Activated CD4-positive, CD25-positive, alpha-beta regulatory T cell treated with anti-CD3 and anti-CD28 coated beads, Interleukin-2, amount 50 U/mL, for 72 hours (primary cell): Measurements from ENCODE around the gene PACRG.

Source experiments
- DNase-seq: peaks from one replicate; pipeline ENCODE4 v3.0.0; 2021

Gene PACRG

DNA sequence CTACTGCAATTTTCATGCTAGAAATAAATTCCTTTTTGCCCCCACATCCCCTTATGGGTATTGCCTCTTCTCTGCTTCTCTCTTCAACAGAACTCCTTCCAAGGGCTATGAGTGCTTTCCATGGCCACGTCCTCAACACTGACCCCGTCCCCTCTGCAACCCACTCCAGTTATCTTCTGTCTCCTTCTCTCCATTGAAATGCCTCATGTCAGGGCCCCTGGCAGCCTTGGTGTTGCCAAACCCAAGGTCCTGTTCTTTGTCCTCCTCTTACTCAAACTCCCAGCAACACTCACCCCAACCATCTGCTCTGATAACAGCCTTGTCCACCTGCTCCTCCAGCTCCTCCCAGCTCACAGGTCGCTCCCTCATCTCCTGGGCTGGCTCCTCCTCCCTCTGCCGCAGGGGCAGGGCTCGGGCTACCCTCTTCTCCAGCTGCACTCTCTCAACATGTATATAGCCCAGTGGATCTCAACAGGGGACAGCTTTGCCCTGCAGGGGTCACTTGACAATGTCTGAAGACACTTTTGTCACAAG is 490.7 kb downstream of the PACRG start:
- DNase-seq = no peak

DNA sequence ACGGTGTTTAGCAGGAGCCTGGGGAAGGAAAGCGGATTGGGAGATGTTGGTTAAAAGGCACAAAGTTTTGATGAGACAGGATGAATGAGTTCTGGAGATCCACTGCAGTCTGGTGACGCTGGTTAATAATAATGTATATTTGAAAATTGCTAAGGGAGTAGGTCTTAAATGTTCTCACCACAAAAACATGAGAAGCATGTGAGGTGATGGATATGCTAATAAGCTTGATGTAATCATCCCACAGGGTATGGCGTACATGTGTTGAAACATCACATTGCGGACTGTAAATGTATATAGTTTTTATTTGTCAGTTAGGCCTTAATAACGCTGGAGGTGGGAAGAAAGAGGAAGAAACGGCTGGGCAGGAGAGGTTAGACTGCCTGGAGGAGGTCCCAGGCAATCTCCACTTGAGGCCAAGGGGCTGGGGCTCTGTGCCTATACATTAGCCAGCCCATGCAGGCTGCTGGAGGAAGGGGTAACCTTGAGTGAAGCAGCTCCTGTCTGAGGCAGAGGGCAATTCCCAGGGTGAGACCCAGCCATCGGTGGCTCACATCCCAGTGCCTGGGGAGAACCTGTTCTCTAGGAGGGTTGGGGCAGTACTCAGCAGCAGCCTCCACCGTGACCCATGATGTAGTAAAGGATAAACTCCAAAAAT is 498.5 kb downstream of the PACRG start:
- DNase-seq = no peak

DNA sequence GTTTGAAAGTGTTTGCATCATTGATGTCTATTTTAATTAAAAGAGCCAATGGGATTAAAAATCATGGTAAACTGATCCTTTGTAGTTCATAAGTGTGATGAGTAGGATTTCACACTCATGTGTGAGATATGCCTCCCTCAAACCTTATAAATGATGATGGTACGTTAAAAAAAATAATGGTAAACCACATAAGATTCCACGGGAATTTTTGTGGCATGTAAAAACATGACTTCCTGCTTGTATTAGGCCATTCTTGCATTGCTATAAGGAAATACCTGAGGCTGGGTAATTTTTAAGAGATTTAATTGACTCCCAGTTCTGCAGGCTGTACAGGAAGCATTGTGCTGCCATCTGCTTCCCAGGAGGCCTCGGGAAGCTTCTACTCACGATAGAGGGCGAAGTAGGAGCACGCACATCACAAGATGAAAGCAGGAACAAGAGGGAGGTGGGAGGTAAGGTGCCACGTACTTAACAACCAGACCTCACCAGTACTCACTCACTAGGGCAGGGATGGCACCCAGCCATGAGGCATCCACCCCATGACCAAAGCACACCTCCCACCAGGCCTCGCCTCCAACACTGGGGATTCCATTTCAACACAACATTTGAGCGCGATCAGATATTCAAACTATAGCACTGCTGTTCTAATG is 499.2 kb downstream of the PACRG start:
- no peak for DNase-seq

DNA sequence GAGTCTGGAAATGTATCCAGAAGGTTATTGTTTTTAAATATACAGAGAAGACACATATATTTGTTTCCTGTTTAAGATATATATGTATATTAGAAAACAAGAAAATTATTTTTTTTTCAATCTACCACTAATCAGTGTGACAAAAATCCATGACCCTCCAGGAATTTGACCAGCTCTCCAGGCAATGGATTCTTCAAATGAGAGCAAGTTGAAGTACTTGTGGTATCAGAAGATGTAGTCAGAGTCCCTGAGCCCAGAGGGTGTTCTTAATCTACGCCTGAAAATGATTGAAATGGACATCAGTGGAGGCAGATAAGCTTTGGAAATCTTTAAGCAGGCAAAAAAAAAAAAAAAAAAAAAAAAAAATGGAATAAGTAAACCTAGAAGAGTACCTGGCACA is 500.3 kb downstream of the PACRG start:
- DNase-seq = no peak

DNA sequence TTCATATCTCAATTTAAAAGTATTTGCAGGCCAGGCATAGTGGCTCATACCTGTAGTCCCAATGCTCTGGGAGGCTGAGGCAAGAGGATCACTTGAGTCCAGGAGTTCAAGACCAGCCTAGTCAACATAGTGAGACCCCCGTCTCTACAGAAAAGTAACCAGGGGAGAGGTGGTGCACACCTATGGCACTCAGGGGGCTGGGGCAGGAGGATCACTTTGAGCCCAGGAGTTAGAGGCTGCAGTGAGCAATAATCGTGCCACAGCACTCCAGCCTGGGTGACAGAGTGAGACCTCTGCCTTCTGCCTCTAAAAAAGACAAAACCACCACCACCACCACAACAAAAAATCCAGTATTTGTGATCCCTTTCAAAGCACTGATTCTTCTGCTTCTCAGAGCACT is 501.3 kb downstream of the PACRG start:
- no peak for DNase-seq

DNA sequence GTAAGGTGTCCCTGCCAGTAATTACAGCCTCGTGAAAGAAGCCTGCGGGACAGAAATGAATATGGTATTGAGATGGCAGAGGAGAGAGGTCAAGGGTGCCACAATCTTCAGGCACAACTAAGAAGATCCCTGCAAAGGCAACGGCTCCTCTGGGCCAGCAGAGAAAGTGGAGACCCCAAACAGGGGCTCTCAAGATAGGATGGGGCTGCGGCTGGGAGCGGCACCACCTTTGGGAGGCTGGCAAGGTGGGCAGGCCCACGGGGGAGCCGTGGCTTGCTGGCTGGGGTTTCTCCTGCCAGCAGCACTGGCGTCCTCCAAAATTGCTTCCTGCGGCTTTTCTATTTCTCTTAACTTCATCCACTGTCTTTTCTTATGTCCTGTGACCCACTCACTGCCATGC is 503.1 kb downstream of the PACRG start:
- DNase-seq = no peak

DNA sequence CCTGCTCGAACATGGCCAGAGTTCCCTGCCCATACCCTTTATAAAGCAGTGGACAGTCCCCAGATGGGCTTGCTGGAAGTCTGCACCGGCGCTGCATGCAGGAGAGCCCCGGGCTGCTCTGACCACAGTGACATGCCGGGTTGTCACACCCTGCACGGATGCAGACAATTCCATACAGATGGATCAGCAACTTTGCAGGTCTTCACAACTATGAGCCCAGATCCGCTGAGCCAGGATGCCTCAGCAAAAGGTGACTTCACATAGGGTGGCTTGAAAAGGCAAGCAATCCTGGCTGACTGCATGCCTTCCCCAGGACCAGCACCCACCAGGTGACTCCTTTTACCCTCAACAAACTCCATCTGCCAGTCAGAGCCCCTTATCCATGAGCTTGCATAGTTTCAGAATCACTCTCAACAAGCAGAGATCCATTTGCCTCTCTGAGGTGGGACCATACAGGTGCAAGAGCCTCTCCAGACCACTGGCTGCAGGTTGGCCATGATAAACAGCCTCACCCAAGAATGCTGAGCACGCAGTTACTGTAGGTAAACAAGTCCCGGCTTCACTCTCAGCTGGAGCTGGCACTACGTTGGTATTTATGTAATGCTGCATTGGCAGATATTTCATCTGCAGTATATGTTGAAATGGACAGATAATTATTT is 503.7 kb downstream of the PACRG start:
- no peak for DNase-seq

DNA sequence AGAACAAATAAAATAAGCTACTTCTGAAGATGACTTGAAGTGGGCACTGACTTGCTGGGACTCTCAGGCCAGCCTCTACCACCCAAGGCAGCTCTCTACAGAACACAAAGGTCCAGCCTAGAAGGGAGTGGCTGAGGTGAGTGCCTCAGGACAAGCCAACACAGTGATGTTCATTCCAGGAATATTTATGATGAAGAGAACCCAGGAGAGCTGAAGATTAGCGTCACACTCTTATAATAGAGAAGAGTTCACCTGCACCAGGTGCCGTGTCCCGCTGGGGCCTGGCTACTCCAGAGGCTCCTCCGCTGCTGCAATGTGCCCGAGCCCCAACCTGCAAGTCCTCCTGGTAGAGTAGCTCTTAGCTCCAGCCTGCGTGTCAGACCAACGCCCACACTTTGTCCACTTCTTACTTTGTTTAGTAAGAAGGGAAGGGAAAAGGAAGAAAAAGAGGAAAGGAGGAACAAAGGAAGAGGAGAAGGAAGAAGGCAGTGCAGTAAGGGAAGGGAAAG is 504.3 kb downstream of the PACRG start:
- DNase-seq = no peak

DNA sequence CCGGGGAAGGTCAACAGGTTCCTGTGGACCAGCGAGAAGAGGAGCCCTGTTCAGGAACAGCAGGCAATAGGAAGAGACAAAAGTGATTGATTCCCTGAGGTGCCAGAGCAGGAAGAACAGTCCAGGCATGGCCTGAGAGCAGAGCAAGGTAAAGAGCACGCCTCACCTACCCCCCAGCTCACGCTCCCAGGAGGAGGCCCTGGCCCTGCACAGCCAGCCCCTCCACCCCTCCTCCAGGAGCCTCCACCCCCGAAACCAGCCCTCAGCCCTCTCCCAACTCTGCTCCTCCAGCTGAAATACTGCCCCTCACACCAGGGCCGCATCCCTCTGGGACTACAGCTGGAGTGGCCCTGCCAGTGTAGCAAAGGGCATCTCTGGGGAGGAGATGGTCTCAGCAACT is 504.9 kb downstream of the PACRG start:
- DNase-seq = no peak

DNA sequence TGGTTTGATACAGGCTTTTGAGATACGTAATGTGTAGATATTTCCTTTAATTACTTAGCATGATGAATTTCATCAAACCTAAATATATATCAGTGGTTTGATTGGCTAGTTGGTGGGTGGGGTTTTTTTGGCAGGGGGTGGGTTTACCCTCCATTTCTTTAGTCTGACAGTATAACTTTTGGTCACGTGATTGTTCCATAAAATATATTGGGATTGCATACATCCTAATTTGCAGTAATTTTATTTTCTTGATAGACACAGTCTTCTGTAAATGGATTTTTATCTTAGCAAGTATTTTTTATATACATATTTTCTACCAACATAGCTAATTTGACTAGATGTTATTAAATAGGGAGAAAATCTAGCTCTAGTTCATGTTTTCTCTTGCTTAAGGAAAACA is 509.3 kb downstream of the PACRG start:
- no peak for DNase-seq

DNA sequence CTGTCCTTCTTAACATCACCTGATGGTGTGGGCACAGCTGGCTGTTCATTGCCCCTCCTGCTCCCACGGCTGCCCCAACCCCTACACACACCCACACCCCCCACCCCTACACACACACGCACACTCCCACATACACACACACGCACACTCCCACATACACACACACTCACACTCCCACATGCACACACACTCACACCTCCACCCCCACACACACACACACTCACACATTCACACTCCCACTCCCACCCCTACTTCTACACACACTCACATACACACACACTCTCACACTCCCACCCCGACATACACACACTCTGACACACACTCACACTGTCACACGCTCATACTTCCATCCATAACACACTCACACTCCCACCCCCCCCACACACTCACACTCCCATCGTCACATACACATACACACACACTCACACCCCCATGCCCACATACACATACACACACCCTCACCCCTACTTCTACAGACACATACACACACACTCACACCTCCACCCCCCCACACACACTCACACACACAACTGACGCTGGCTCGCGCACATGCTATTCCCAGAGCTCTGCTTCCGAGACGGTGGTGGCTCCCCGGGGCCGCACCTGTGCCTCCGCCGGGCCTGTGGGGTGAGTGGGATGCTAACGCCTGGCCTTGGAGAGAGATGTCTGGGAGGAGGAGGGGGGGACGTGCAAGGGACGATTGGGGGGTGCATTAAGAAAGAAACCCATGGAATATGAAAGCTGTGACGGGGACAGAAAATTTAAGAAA is 512.0 kb downstream of the PACRG start:
- DNase-seq = no peak

DNA sequence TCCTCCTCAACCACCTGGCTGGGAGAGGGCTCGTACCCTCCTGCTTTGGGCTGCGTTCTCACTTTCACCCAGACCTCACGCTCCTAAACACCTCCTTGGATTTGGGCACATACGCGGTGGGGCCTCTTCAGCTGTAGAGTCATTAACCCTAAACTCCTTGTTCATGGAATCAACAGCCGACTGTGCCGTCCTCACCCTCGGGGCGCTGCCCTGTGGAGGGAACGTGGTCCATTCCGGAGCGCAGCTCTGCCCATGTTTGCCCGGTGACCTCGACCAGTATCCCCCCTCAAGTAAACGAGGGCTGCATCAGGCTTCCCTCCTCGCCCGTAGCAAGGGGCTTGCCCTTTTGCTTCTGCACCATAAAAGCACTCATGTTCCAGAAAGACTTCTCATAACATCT is 512.8 kb downstream of the PACRG start:
- no peak for DNase-seq

DNA sequence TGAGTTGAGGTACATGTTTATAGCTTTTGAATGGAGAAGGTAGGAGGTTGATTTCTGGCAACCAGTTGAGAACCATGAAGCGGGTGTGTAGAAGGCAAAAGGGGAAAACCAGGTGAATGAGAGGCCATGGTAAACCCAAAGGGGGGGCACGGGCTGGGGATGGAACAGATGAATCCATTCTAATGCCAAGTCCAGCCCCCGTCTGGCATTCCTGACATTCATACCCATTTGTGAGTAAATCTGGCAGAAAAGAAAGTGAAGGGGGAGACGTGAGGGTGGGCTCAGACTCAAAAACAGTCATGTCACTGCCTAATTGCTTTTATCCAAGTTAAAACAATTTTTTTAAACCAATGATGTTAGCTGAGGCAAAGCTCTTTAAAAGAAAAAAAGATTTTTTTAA is 513.9 kb downstream of the PACRG start:
- no peak for DNase-seq

DNA sequence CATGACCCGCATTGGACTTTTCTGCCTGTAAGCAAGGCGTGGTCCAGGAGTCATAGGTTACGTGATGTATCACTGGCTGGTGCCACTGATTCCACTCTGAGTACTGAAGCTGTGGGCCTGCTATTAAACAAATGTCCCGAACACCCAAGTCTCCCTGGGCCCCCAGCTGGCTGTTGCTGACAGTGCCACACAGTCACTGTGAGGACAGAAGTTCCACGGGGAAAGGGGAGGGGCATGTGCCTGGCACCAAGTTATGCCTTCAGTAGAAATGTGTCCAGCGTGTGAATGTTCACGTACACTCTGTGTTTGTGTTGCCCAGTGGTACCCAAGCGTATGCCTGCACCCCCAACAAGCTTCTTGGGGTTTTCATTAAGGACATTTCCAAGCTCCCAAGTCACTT is 515.3 kb downstream of the PACRG start:
- no peak for DNase-seq

DNA sequence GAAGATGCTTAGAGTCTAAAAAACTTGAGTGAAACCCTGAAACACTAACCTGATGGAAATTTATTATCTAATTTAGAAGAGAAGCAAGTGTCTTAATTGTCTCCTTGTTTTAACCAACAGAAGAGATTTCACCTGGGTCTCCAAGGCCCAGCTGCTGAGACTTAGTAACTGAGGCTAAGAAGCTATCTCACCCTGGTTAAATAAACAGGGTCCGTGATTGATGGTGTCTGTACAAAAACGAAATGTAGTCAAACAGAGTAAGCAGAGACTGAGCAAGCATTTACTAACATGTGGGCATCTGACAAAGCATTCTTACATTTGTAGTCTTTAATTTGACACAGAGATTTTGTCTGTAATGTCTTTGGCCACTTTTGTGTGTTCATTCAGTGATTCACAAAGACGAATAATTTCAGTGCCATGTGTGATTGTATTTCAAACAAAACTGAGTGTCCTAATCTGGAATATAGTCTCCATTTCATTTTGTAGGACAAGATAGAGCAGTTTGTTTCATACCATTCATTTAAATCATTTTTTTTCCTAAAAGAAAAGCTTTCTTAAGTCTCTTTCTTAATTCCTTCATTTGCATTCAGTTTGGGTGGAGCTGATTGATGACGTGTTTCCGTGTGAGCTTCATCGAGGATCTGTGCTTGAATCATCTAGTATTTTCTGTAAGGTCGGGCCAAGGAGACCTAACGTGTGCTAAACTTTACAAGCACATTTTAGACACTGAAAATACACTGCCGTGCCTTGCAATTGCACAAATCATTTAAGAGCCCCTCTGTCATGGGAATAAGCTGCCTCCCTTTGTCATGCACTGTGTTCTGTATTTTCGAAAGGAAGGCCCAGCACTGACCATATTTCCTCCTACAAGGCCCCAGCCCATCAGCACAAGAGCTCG is 516.2 kb downstream of the PACRG start:
- DNase-seq = no peak

DNA sequence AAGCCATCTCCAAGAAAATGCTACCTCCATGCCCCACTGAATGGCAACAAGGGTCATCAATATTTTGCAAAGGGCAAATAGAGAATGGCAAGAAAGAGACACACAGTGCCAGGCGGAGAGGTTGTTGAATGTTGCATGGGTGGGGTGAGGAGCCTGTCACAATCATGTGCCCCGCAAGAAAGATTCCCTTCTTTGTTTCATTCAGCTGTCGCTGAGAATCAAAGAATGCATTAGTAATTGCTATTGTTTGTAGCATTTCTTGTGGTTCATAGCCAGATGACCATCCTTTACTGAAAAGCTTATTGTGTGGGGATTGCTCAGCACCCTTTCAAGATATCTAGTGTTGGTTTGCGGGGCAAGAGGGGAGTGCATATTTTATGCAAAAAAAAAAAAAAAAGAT is 520.3 kb downstream of the PACRG start:
- no peak for DNase-seq

DNA sequence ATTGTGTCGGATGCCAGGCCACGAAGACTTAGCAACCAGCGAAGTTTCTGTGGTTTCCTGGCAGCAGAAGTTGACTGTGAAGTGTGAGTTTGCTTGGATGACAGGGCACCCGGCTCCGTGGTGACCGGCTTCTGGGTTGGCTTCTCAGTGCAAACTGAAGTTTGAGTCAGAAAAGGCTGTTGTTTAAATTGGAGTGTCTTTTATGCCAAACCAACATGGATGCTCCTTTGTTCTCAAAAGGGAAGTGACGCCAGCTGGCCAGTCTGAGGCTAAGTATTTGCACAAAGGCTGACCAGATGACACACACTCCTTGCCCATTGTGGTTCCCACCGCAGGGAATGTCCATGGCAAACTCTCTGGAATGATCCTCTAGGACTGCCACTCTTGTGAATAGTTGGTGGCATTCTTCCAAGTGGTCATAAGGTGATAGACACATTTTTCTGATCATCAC is 521.9 kb downstream of the PACRG start:
- no peak for DNase-seq

DNA sequence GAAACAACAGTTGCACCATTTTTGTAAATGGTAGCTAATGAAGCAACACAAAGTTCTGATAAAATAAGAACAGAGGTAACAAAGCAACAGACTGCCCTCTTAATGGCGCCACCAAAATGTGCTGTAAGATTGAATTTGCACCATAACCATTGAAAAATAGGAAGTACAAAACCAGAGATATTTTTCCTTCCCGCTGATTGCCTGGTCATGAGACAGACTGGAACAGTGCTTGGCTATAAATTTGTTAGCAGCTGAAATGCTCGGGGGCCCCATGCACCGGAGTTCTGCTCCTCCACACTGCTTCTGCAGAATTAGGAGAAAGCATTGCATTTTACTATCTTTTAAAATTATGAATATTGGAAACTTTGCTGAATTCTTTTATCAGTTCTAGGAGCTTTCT is 522.3 kb downstream of the PACRG start:
- DNase-seq = no peak

DNA sequence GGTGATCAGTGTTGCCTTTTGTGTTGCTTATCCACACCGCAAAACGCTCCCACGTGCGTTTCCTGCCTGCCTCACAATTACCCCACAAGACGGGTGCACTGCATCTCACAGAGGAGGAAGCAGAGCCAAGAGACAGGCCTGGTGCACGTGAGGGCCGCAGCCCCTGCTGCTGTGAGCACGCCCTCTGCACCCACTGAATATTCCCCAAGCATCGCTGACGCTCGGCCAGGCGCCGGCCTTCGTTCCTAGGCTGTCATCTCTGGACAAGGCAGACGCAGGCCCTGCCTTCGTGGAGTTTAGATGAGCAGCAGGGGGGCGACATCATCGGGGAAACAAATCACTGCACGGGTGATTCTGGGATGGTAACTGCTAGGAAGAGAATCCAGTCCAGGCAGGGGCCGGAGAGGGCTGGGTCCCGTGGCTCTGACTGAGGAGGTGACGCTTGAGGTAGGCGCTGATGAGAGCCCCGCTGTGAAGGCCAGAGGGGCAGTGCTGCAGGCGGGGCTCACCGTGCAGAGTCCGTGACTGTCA is 524.4 kb downstream of the PACRG start:
- DNase-seq = no peak

DNA sequence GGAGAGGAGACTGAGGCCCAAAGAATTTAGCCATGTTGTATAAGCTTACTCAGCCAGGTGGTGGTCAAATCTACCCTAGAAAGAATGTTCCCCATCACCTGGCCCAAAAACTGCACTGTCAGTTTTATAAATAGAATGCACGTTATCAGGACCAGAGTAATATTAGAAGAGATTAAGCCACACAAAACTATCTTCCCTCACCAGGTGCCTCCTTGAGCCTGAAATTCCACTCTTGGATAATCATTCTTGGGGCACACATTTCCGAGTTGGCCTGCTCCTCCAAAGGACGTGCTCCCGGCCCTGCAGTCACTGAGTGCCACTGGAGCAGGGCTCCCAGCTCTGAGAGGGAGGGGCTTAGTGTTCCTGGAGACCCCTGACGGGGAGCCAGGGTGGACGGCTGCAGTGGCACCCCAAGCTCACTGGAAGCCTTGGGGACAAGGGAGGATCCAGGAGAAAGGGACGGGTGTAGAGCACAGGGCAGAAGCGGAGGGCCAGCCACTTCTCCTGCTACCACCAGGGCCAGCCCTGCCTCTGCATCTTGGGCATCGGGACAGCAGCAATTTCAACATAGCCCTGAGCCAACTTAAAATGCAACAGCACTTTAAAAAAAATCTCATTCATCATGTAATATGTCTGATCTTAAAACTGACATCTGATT is 525.9 kb downstream of the PACRG start:
- DNase-seq = no peak

DNA sequence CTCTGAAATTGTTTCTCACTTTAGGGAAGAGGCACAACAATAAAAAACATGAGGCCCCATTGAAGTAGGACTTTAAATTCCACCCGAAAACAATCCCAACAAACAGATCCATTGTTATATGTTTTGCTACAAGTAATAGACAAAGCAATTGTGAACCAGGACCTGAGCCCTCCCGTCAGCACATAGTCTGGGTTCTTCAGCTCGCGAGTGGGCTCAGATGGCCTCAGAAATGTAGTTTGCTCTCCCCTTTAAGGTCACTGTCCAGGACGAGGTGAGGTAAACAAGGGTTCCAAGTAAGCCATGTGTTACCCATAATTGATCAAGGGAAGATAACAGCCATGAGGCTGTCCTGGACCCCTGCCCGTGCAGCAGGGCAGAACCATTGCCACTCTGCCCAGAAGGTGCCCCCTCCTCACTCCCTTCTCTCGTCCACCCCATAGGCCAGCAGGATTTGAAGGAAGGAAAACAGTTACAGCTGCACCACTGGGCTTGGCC is 526.6 kb downstream of the PACRG start:
- DNase-seq = no peak
